Stimulated activated CD4-positive, alpha-beta T cell treated with anti-CD3 and anti-CD28 coated beads, TNF-alpha, amount 100 ng/mL, for 48 hours (primary cell): ENCODE results near the gene PTPRJ.
"Not testable (repeated sequence)": the region's sequence is repeated elsewhere in the genome, so short reads cannot be mapped to it uniquely, and the experiment has no call there.

Experiments
- DNase-seq, 3 donors: peaks; one replicate each; pipeline ENCODE4 v3.0.0-alpha.2; 2020; ENCODE audit warnings: low read depth in 3 of 3

Gene PTPRJ

GRCh38 chr11:48017831-48018527 is 37.6 kb downstream of the PTPRJ start:
- DNase-seq, result no peak

- no peak for DNase-seq
Observed at GRCh38 chr11:48018528-48019216, 38.3 kb downstream of the PTPRJ start.

DNA sequence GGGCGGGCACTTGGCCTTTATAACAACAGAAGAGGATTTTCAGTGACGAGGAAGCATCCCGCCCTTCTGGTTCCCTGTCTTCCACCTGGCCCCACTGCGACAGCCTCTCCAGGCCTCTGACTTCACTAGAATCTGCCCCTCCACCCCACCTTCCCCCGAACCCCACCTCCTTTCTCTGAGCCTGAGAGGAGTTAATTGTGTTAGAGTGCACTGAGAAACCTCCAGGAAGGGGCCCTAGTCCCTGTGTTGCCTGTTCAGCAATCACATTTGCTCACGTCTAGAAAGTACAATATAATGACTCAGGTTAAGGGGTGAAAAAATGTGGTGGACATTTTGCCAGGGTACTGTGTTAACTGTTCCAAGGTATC is 38.8 kb downstream of the PTPRJ start:
- DNase-seq, result no peak

DNA sequence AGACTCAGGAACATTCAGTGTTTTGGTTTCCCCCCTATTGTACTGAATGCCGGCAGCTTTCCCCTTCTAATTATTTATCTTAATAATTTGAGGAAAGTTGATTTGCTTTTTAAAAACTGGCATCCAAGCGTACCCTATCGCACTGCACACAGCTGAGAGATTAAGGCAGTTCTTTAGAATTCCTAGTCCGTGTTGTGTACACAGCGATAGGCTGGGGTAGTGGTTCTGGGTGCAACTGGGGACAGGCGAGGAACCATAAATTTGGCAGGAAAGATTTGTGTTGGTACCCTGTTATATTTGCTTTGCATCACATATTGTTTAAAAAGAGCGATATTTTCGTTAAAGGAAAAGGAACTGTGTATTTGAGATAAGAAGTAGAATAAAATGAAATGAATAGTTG is 39.2 kb downstream of the PTPRJ start:
- no peak for DNase-seq

DNA sequence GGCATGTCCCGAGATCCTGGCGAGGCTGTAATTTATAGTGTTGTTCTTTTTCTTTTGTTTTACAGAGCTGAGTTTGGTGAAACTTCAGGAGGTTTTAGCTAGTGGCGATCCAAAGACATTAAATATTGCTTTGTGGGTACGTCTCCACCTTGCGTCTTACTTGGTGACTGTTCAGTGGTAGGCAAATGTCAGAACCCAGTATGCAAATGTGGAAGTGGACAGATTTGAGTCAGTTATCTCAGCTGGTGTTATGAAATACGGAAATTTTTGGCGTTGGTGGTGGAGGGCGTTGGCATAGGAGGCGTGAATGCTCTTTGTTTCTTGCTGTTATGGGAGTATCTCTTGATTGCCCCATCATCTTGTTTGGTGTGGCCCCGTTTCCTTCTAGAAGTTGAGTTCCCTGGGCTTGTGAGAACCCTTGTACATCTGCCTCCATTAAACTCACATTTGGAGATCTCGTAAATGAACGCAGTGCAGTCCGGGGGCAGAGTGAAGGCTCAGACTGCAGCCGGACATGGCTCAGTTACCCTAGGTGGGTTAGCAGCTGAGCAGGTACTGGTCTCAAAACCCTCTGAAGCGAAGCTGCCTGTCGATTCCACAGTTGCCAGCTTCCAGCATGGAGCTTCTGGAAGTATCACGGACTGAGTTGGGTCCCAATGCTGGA is 39.9 kb downstream of the PTPRJ start:
- DNase-seq, result no peak

- DNase-seq, result not testable (repeated sequence)
Observed at GRCh38 chr11:48021201-48021820, 41.0 kb downstream of the PTPRJ start.

DNA sequence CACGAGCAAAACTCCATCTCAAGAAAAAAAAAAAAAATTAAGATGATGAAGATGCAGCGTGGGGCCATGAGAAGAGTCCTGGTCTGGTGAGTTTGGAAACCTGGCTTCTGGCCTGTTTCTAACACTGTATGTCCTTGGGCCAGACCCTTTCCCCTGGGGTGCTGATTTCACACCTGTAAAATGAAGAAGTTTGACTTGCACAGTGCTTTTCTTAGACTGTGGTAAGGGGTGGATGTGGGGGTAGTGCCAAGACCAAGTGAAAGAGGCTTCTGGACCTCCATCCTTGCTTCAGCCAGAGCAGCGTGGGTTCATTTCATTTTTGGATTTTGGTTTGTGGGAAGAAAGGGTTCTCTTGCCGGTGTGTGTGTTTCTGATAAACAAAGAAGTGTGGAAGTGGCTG is 42.1 kb downstream of the PTPRJ start:
- no peak for DNase-seq

GRCh38 chr11:48023608-48024007 is 43.2 kb downstream of the PTPRJ start:
- DNase-seq, result not testable (repeated sequence)

- no peak for DNase-seq
Observed at GRCh38 chr11:48024635-48025071, 44.3 kb downstream of the PTPRJ start.

DNA sequence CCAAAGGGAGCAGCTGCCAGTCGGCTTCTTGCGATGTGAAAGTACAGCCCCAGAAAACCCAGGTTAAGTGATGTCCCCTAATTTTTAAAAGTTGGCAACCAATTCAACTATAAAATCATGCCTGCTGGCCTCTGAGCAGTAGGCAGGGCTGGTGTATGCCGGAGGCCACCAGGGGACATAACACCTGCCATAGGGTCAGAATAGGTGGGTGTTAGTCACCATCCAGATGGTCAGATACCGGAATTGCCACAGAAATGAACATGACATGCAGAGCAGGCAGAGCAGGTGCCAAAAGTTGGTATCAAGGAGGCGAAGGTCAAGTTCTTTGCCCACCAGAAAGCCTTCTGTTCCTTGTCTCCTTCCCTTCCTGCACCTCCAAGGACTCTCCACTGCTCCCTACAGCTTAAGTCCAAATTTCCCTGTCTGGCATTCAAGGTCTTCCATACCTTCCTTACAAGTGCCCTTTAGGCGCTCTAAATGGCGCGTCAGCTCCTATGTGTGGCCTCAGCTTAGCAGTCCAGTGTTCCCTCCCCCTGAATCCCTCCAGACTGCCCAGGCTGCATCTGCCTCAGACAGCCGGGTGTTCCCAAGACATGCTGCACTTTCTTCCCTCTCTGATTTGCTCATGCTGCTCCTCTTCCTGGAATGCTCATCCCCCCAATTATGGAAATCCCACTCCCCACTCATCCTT is 45.1 kb downstream of the PTPRJ start:
- DNase-seq, result no peak

- DNase-seq, result no peak
Observed at GRCh38 chr11:48025984-48026340, 45.6 kb downstream of the PTPRJ start.

GRCh38 chr11:48028914-48029680 is 48.7 kb downstream of the PTPRJ start:
- DNase-seq, result no peak

GRCh38 chr11:48029681-48030290 is 49.4 kb downstream of the PTPRJ start:
- DNase-seq, result no peak

GRCh38 chr11:48031602-48032001 is 51.2 kb downstream of the PTPRJ start:
- DNase-seq, result no peak

- no peak for DNase-seq
Observed at GRCh38 chr11:48032721-48033120, 52.4 kb downstream of the PTPRJ start.

GRCh38 chr11:48033918-48034341 is 53.6 kb downstream of the PTPRJ start:
- no peak for DNase-seq

DNA sequence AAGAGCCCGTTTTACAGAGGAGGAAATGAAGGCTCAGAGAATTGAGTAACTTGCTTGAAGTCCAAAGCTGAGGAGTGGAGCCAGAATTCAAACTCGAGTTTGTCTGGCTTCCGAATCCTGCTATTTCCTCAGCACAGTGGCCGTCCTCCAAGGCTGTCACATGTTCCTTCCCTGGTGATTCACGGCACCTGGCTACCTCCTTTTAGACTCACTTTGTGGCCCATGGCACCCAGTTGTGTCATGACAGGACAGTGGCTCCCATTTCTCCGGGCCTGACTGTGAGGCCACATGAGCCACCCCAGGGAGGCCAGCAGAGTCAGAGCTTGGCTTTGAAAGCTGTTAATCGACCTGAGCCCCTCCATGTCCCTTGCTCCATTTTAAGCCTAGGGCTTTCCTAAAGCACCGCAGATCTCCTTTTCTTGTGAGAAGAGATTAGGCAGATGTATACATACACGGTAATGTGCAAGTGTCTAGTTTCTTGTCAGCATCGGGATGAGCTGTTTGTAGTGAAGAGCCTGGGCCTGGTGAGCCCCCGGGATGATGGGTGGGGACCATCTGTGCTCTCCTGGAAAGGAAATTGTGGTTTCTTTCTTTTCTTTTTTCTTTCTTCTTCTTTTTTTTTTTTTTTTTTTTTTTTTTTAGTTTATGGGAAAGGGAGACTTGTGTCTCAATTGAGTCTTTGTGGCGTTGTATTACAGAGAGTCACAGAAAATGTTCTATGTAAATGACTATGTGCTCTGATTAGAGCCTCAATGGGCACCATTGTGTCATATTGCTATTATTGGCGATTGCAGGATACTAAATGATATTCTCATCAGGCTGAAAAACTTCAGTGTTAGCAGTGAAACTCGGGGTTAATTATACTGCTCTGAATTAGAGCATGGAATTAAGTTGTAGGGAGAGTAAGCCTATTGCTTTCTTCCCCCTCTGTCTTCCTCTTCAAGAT is 54.8 kb downstream of the PTPRJ start:
- DNase-seq, result no peak

GRCh38 chr11:48036011-48036410 is 55.7 kb downstream of the PTPRJ start:
- no peak for DNase-seq

- no peak for DNase-seq
Observed at GRCh38 chr11:48036466-48036865, 56.1 kb downstream of the PTPRJ start.
